H9 (cell line): ENCODE measurements around the gene S100A4. TPM values are rescaled to one million over a fixed set of nuclear protein-coding genes. Genes with fewer than 3 reads are reported as not detected.
"Not testable (repeated sequence)": the region's sequence is repeated elsewhere in the genome, so short reads cannot be mapped to it uniquely, and the experiment has no call there.

Experiments
- DNase-seq: peaks from one replicate; pipeline ENCODE4 v3.0.0-alpha.2; 2017
- H2AFZ ChIP-seq: one replicate; pipeline ENCODE4 v1.6.1; 2013; ENCODE audit warnings: mild to moderate bottlenecking, low read length, control low read depth, moderate library complexity
- H2AK5ac ChIP-seq: 2 replicates; pipeline ENCODE4 v1.6.1; 2013; ENCODE audit warnings: low read length, control low read depth, mixed read lengths; ENCODE audit not compliant: insufficient read length
- H2BK120ac ChIP-seq: one replicate; pipeline ENCODE4 v1.6.1; 2013; ENCODE audit warnings: low read depth, mild to moderate bottlenecking, low read length, control low read depth, inconsistent platforms; ENCODE audit not compliant: poor library complexity, severe bottlenecking
- H2BK12ac ChIP-seq: 2 replicates; pipeline ENCODE4 v1.6.1; 2013; ENCODE audit warnings: low read length, control low read depth, mixed read lengths, low read depth; ENCODE audit not compliant: insufficient read length
- H2BK15ac ChIP-seq: 2 replicates; pipeline ENCODE4 v1.6.1; 2013; ENCODE audit warnings: low read depth, low read length, control low read depth
- H2BK20ac ChIP-seq: one replicate; pipeline ENCODE4 v1.6.1; 2013; ENCODE audit warnings: low read depth, mild to moderate bottlenecking, low read length, control low read depth, inconsistent platforms; ENCODE audit not compliant: poor library complexity, severe bottlenecking
- H2BK5ac ChIP-seq: 2 replicates; pipeline ENCODE4 v1.6.1; 2013; ENCODE audit warnings: low read length, control low read depth, mixed read lengths; ENCODE audit not compliant: insufficient read length
- H3K14ac ChIP-seq: 2 replicates; pipeline ENCODE4 v1.6.1; 2013; ENCODE audit warnings: low read length, control low read depth; ENCODE audit not compliant: insufficient read depth
- H3K18ac ChIP-seq: 2 replicates; pipeline ENCODE4 v1.6.1; 2013; ENCODE audit warnings: low read depth, mild to moderate bottlenecking, mixed read lengths, low read length, control low read depth; ENCODE audit not compliant: insufficient read length
- H3K23ac ChIP-seq: 2 replicates; pipeline ENCODE4 v1.6.1; 2013; ENCODE audit warnings: low read length, control low read depth, mixed read lengths, low read depth; ENCODE audit not compliant: insufficient read length
- H3K23me2 ChIP-seq: 2 replicates; pipeline ENCODE4 v1.6.1; 2013; ENCODE audit warnings: low read depth, mild to moderate bottlenecking, mixed read lengths, low read length, control low read depth; ENCODE audit not compliant: insufficient read length, poor library complexity, severe bottlenecking
- H3K27ac ChIP-seq: 2 replicates; pipeline ENCODE4 v1.5.1; 2013; ENCODE audit warnings: low read length, control low read depth, mixed read lengths, low read depth; ENCODE audit not compliant: insufficient read length
- H3K27me3 ChIP-seq: 2 replicates; pipeline ENCODE4 v1.6.1; 2013; ENCODE audit warnings: low read length, control low read depth, inconsistent platforms; ENCODE audit not compliant: insufficient read depth
- H3K4ac ChIP-seq: 2 replicates; pipeline ENCODE4 v1.6.1; 2013; ENCODE audit warnings: low read depth, mild to moderate bottlenecking, control low read depth, inconsistent platforms, low read length, moderate library complexity
- H3K4me1 ChIP-seq: 2 replicates; pipeline ENCODE4 v1.6.1; 2013; ENCODE audit warnings: low read length, control low read depth, inconsistent platforms; ENCODE audit not compliant: insufficient read depth
- H3K4me2 ChIP-seq: 2 replicates; pipeline ENCODE4 v1.6.1; 2013; ENCODE audit warnings: low read length, control low read depth, mixed read lengths; ENCODE audit not compliant: insufficient read length, insufficient read depth
- H3K56ac ChIP-seq: 2 replicates; pipeline ENCODE4 v1.6.1; 2013; ENCODE audit warnings: low read depth, mild to moderate bottlenecking, mixed read lengths, low read length, control low read depth; ENCODE audit not compliant: insufficient read length
- H3K79me1 ChIP-seq: 2 replicates; pipeline ENCODE4 v1.6.1; 2013; ENCODE audit warnings: low read depth, mild to moderate bottlenecking, moderate library complexity, low read length, control low read depth, inconsistent platforms; ENCODE audit not compliant: insufficient read depth, poor library complexity, severe bottlenecking
- H3K79me2 ChIP-seq: 2 replicates; pipeline ENCODE4 v1.6.1; 2013; ENCODE audit warnings: low read length, control low read depth, inconsistent platforms; ENCODE audit not compliant: insufficient read depth
- H3K9ac ChIP-seq: 2 replicates; pipeline ENCODE4 v1.6.1; 2013; ENCODE audit warnings: low read length, control low read depth, mixed read lengths; ENCODE audit not compliant: insufficient read length; ENCODE audit errors: extremely low read depth
- H3K9me3 ChIP-seq: one replicate; pipeline ENCODE4 v1.6.1; 2013; ENCODE audit warnings: low read depth, low read length, inconsistent platforms; ENCODE audit not compliant: control insufficient read depth
- H3T11ph ChIP-seq: one replicate; pipeline ENCODE4 v1.6.1; 2013; ENCODE audit warnings: mild to moderate bottlenecking, low read length, control low read depth, inconsistent platforms
- H4K20me1 ChIP-seq: one replicate; pipeline ENCODE4 v1.6.1; 2013; ENCODE audit not compliant: control insufficient read depth, insufficient read length, insufficient read depth
- H4K5ac ChIP-seq: 2 replicates; pipeline ENCODE4 v1.6.1; 2013; ENCODE audit warnings: low read depth, mild to moderate bottlenecking, mixed read lengths, low read length, control low read depth; ENCODE audit not compliant: insufficient read length
- H4K8ac ChIP-seq: replicated peaks from 2 replicates; pipeline ENCODE4 v1.6.1; 2013; ENCODE audit warnings: low read length, control low read depth, mixed read lengths, low read depth; ENCODE audit not compliant: insufficient read length
- H4K91ac ChIP-seq: 2 replicates; pipeline ENCODE4 v1.6.1; 2013; ENCODE audit warnings: low read depth, mild to moderate bottlenecking, moderate library complexity, mixed read lengths, low read length, control low read depth; ENCODE audit not compliant: insufficient read length
- H3K27ac Mint-ChIP-seq, 3 experiments: 2 replicates in 2 of 3; 3 replicates in 1 of 3; pipeline ENCODE4 v1.8.0; 2020 to 2021; ENCODE audit warnings: mixed read lengths in 3 of 3, mild to moderate bottlenecking in 1 of 3, moderate library complexity in 1 of 3
- H3K27me3 Mint-ChIP-seq: 2 replicates; pipeline ENCODE4 v1.8.0; 2021; ENCODE audit warnings: low read depth, mild to moderate bottlenecking, moderate library complexity, mixed read lengths
- H3K36me3 Mint-ChIP-seq, 3 experiments: 2 replicates in 2 of 3; 3 replicates in 1 of 3; pipeline ENCODE4 v1.8.0; 2020 to 2021; ENCODE audit warnings: low read depth in 3 of 3, mixed read lengths in 3 of 3; ENCODE audit not compliant: insufficient read depth in 1 of 3
- H3K4me1 Mint-ChIP-seq, 2 experiments: 2 replicates each; pipeline ENCODE4 v1.8.0; 2020; ENCODE audit warnings: mixed read lengths in 2 of 2
- H3K4me3 Mint-ChIP-seq, 2 experiments: 2 replicates in 1 of 2; 3 replicates in 1 of 2; pipeline ENCODE4 v1.8.0; 2020 to 2021; ENCODE audit warnings: mild to moderate bottlenecking in 2 of 2, mixed read lengths in 2 of 2, moderate library complexity in 1 of 2
- H3K9me3 Mint-ChIP-seq, 2 experiments: 2 replicates in 1 of 2; 3 replicates in 1 of 2; pipeline ENCODE4 v1.8.0; 2020; ENCODE audit warnings: mild to moderate bottlenecking in 2 of 2, mixed read lengths in 2 of 2, moderate library complexity in 1 of 2
- WGBS: extraction: QIAGEN DNeasy Blood & Tissue Kit; methylation state at CpG from one replicate; pipeline ENCODE4 v1.1.7; 2013; ENCODE audit warnings: missing lambda C conversion rate, low lambda C conversion rate, mixed read lengths; ENCODE audit not compliant: insufficient read length; ENCODE audit errors: extremely low coverage; 5-methylcytosine and 5-hydroxymethylcytosine counted together
- total RNA-seq: library from RNA; stranded (reverse); gene quantifications from 2 replicates; pipeline ENCODE4 v1.2.1, GENCODE V29; 2021
- TF ChIP-seq, protein P1 (sequence below): fragments of 200-600 bp; sonication (generic); conservative IDR thresholded peaks from 3 replicates; pipeline ENCODE4 v1.8.0; 2021; ENCODE audit warnings: antibody characterized with exemption, mild to moderate bottlenecking

S100A4 gene
- total RNA-seq, 1 experiment from 2014 or later, result 9.0 TPM

DNA sequence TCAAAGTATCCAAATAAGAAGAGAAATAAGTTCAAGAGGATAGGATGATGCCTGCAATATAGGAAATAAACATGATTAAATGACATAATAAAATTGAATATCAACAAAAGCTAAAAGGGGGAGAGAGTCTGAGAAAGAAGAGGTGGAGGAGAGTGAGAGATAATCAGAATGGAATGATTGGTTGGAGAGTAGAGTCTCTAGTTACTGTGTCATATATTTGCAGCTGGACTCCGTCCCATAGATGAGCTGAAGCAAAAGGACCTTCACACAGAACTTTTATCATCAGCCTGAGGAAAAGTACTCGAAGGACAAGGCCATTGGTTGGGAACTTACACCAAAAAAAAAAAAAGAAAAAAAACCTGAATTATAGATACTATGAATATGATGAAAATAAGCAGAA is 42.9 kb upstream of the S100A4 start:
- H3K27me3 Mint-ChIP-seq, result no peaks in the 10 kb centered on the region; the same call in 1 of the 2 replicates
- no peak overlapping the region for H3K4me3 Mint-ChIP-seq
- Histone ChIP-seq H2BK120ac (no peak overlapping the region), H3K23me2 (no peaks in the 10 kb centered on the region), H4K8ac (no peak overlapping the region), H2BK15ac (no peak overlapping the region), H3K9ac (no peak overlapping the region), H3K79me2 (no peaks in the 10 kb centered on the region), H3K18ac (no peak overlapping the region), H3T11ph (no peak overlapping the region), H3K79me1 (no peaks in the 10 kb centered on the region), H2AK5ac (no peak overlapping the region), H3K23ac (no peak overlapping the region), H2BK12ac (no peak overlapping the region), H3K4ac (no peak overlapping the region), H4K20me1 (no peaks in the 10 kb centered on the region), H2BK20ac (no peak overlapping the region), H3K4me1 (no peaks in the 10 kb centered on the region; the same call in 1 of the 2 replicates), H2AFZ (no peak overlapping the region), H2BK5ac (no peak overlapping the region), H3K27ac (no peak overlapping the region), H3K27me3 (no peaks in the 10 kb centered on the region), H4K91ac (no peak overlapping the region), H3K14ac (no peak overlapping the region), H3K9me3 (no peaks in the 10 kb centered on the region), H3K4me2 (no peak overlapping the region), H3K56ac (no peak overlapping the region), H4K5ac (no peak overlapping the region)
- no CpG with 5 or more reads among the region's 2 CpGs for WGBS
- H3K27ac Mint-ChIP-seq, result no peak overlapping the region
- H3K36me3 Mint-ChIP-seq, result no peaks in the 10 kb centered on the region
- H3K9me3 Mint-ChIP-seq, result no peaks in the 10 kb centered on the region
- TF ChIP-seq, protein P1, sequence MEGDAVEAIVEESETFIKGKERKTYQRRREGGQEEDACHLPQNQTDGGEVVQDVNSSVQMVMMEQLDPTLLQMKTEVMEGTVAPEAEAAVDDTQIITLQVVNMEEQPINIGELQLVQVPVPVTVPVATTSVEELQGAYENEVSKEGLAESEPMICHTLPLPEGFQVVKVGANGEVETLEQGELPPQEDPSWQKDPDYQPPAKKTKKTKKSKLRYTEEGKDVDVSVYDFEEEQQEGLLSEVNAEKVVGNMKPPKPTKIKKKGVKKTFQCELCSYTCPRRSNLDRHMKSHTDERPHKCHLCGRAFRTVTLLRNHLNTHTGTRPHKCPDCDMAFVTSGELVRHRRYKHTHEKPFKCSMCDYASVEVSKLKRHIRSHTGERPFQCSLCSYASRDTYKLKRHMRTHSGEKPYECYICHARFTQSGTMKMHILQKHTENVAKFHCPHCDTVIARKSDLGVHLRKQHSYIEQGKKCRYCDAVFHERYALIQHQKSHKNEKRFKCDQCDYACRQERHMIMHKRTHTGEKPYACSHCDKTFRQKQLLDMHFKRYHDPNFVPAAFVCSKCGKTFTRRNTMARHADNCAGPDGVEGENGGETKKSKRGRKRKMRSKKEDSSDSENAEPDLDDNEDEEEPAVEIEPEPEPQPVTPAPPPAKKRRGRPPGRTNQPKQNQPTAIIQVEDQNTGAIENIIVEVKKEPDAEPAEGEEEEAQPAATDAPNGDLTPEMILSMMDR, result no peak
- H3K4me1 Mint-ChIP-seq, result peaks cover 9 to 16% of the 10 kb centered on the region in 2 experiments; a peak in 3 of 4 replicates
- DNase-seq, result no peak

GRCh38 chr1:153588033-153588432 is 42.4 kb upstream of the S100A4 start:
- not testable (repeated sequence) for H3K27me3 ChIP-seq, H3K9ac ChIP-seq, H2BK5ac ChIP-seq

More at GRCh38 chr1:153588033-153588432, 42.4 kb upstream of the S100A4 start:
- H3K79me1 ChIP-seq, H4K20me1 ChIP-seq, H3K4me3 Mint-ChIP-seq, H3K9me3 ChIP-seq, H4K91ac ChIP-seq, H3K36me3 Mint-ChIP-seq, H4K5ac ChIP-seq, H2BK12ac ChIP-seq, H2AK5ac ChIP-seq, H2BK120ac ChIP-seq, H2BK15ac ChIP-seq, H3K79me2 ChIP-seq, H3K4me1 ChIP-seq, H3K9me3 Mint-ChIP-seq, H3K27ac ChIP-seq, H4K8ac ChIP-seq, H2BK20ac ChIP-seq, H3K4ac ChIP-seq, H3K4me2 ChIP-seq, H3K23me2 ChIP-seq, H3T11ph ChIP-seq, H3K18ac ChIP-seq, H2AFZ ChIP-seq, H3K56ac ChIP-seq, DNase-seq, H3K23ac ChIP-seq, H3K27ac Mint-ChIP-seq, H3K27me3 Mint-ChIP-seq, H3K14ac ChIP-seq: not testable (repeated sequence)
- peaks cover 9 to 16% of the 10 kb centered on the region in 2 experiments; a peak in 3 of 4 replicates for H3K4me1 Mint-ChIP-seq
- no CpG with 5 or more reads among the region's 10 CpGs for WGBS
